GM21390 (cell line): ENCODE measurements around the gene PRR12.
A peak's percentile ranks its signal among the peaks of the same experiment; 100 is the strongest.

Experiments
- ATAC-seq: cut with Tn5 transposase; IDR thresholded peaks from one replicate; pipeline ENCODE4 v1.9.1; 2021; ENCODE audit not compliant: unreplicated experiment

The PRR12 gene

GRCh38 chr19:49590071-49590970, 661 bp upstream of the PRR12 start:
- ATAC-seq: peak; percentile 60

GRCh38 chr19:49591731-49592485, 926 bp downstream of the PRR12 start:
- ATAC-seq: no peak

GRCh38 chr19:49592486-49593232, 1.7 kb downstream of the PRR12 start:
- no peak for ATAC-seq

- peak; percentile 44 for ATAC-seq
These were observed 2.5 kb downstream of the PRR12 start for GRCh38 chr19:49593233-49594113.

GRCh38 chr19:49594157-49594992, 3.4 kb downstream of the PRR12 start:
- ATAC-seq: no peak

- ATAC-seq: no peak
These were observed 4.2 kb downstream of the PRR12 start for GRCh38 chr19:49594993-49595818.

- ATAC-seq: no peak
These were observed 4.9 kb downstream of the PRR12 start for GRCh38 chr19:49595819-49596404.

GRCh38 chr19:49596407-49596806, 5.4 kb downstream of the PRR12 start:
- ATAC-seq: no peak

- ATAC-seq: no peak
These were observed 6.1 kb downstream of the PRR12 start for GRCh38 chr19:49596954-49597702.

GRCh38 chr19:49597703-49597974, 6.7 kb downstream of the PRR12 start:
- no peak for ATAC-seq

GRCh38 chr19:49599378-49600295, 8.7 kb downstream of the PRR12 start:
- ATAC-seq: no peak

GRCh38 chr19:49601482-49602038, 10.6 kb downstream of the PRR12 start:
- ATAC-seq: no peak

- no peak for ATAC-seq
These were observed 11.8 kb downstream of the PRR12 start for GRCh38 chr19:49602806-49603205.

- ATAC-seq: no peak
These were observed 14.6 kb downstream of the PRR12 start for GRCh38 chr19:49605605-49606004.

- ATAC-seq: no peak
These were observed 18.6 kb downstream of the PRR12 start for GRCh38 chr19:49609499-49610092.

GRCh38 chr19:49613374-49613773, 22.4 kb downstream of the PRR12 start:
- ATAC-seq: no peak
